Stimulated activated CD4-positive, alpha-beta T cell treated with anti-CD3 and anti-CD28 coated beads, TNF-alpha, amount 100 ng/mL, for 1 hour (primary cell): ENCODE measurements around the gene MEG3.

ENCODE experiments used
- DNase-seq, 3 donors: peaks; one replicate each; pipeline ENCODE4 v3.0.0-alpha.2; 2020; ENCODE audit warnings: low read depth in 3 of 3, low spot score in 1 of 3

The MEG3 gene

GRCh38 chr14:100893760-100894159 lies 67.8 kb downstream of the MEG3 start:
- no peak for DNase-seq

DNA sequence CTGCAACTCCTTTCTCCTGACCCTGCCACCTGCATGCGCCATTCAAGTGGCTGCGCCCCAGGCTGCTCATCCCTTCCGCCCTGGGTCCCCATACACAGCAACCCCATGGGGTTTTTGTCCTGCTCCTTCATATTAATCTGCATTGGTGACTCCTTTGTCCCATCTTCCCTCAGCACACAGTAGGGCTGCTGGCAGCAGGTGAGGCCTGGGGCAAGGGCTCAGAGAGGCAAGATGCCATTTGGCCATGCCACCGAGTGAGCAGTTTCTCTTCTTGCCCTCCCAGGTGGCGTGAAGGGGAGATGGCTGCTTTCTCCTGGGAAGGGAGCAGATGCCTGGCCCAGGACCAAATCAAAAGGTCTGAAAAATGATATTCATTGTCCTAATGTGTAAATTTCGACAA lies 68.5 kb downstream of the MEG3 start:
- no peak for DNase-seq

- no peak for DNase-seq
These were observed 69.5 kb downstream of the MEG3 start for GRCh38 chr14:100895411-100895810.

DNA sequence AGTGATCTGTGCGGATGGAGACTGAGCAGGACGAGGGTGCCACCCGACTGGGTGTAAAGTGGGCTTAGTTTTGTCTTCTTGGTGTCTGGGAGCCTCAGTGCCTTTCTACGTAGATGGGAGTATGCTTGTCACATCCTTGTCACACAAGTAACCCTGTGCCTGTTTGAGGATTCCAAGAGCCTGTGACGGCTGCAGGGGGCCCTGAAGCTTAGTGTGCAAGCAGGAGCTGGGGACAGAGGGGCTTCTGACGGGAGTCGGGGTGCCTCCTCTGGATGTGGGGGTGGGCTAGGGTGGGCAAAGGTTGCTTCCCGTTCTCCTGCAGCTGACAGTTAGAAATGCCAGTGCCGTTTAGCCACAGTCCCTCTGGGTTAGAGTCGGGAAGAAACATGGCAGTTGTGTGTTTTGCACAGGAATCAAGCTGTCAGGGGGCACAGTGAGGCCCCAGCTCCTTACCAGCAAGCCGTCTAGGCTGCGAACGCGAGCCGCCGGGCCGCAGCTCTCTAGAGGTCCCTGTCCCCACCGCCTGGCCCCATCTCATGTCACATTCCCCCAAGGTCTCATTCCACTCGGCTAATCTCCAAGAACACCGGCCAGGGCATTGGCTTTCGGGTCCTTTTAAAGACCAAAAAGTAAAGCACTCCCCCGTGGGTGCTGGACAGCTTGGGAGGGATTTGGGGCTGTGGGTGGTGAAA lies 70.6 kb downstream of the MEG3 start:
- DNase-seq, result no peak

DNA sequence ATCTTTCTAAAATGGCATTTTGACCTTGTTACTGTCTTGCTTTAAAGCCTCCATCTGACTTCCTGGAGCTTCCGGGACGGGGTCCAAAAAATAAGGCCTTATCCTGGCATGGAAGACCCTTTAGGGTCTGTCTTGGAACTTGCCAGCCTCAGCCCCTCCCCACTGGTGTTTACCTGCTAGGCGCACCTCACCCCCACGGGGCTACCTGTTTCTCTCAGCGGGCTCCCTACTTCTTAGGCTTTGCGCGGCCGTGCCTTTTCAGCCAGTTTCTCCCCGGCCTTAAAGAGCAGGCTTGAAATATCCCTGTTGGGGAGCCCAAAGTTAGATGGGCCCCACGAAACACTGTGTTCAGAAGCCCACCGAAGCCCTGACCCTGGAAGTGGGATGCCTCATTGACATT lies 72.5 kb downstream of the MEG3 start:
- no peak for DNase-seq

GRCh38 chr14:100898935-100899883 lies 73.3 kb downstream of the MEG3 start:
- DNase-seq, result no peak

GRCh38 chr14:100899884-100900771 lies 74.2 kb downstream of the MEG3 start:
- no peak for DNase-seq

DNA sequence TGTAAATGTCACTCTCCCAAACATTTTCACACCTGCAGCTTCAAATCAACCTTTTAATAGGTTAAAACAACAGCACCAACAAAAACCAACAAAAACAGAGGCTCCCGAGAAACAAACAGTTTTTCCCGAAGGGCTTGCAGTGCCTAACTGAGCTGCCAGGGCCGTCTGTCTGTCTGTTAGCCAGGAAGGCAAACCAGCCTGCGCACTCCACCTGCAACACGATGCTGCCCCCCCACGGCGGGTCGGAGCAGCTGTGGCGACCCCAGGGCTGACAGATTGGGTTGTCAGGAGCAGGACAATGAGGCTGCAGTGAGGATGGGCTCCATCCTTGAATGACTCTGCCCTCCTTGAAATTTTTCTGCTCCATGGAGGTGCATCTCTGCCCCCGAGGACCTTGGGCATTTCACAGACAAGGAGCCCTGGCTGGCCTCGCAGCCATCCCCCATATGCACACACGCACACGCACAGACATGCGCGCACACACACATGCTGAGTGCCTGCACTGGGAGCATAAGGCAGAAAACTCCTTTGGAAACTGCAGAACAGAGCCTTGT lies 75.0 kb downstream of the MEG3 start:
- DNase-seq, result no peak

- no peak for DNase-seq
These were observed 75.7 kb downstream of the MEG3 start for GRCh38 chr14:100901391-100902183.

DNA sequence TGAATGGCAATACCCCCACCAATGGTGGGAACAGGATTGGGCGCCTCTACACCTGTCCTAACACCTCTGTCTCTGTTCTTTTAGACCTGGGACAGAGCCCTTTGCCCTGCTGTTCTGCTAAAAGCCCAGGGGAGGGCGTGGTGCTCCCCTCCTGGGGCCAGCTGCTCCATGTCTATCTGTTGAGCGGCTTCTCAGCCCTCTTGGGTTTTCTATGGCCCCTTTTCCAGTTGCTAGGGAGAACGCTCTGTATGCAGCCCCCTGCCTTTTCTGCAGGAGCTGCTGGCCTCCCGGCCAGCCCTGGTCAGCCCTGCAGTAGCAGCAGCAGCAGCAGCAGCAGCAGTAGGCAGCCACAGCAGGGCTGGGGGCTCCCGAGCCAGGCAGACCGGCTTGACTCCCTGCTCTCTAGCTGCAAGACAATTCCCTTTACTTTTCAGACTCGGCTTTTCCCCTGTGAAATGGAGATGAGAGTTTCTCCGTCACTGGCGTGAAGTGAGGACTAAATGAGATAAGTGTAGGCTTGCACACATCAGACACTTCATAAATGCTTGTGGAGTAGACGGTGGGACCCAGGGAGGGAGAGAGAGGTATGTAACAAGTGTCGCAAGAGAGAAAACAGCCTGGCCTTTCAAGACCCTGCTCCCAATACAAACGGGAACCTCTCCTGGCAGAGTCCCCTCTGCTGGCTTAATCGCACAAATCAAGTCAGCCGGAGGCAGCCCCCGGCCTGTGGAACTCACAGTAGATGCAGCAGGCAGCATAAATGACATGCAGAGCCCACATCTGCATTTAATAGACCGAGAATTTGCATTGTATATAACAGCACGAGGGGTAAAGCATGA lies 76.6 kb downstream of the MEG3 start:
- DNase-seq, result no peak

GRCh38 chr14:100903134-100903468 lies 77.2 kb downstream of the MEG3 start:
- no peak for DNase-seq

DNA sequence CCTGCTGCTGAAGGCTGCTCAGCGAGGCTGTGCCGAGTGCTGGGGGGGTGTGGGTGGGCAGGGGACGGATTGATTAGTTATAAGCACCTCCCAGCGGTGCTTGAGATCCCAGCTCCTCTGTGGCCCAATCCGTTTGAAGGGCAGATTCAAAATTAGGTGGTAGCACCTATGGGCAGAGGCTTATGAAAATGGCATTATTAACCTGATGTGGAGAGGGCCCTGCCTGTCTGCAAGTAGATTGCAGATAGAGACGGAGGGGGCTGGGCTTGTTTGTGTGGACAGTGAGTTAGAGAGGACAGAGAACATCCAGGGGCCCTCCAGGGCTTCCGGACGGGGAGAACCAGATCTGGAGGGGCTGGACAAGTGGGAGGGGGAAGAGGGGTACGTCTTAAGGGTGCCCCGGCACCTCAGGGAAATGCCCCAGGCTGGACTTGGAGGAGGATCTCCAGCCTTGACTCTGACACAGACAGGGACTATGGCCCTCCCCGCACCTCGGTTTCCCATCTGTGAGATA lies 77.8 kb downstream of the MEG3 start, which contains the start of gene RTL1:
Gene RTL1 (minus strand): TSS at position 51 of the 514 bp plus-strand sequence. CDS start 18,934 bp downstream, outside the sequence.
- no peak for DNase-seq

DNA sequence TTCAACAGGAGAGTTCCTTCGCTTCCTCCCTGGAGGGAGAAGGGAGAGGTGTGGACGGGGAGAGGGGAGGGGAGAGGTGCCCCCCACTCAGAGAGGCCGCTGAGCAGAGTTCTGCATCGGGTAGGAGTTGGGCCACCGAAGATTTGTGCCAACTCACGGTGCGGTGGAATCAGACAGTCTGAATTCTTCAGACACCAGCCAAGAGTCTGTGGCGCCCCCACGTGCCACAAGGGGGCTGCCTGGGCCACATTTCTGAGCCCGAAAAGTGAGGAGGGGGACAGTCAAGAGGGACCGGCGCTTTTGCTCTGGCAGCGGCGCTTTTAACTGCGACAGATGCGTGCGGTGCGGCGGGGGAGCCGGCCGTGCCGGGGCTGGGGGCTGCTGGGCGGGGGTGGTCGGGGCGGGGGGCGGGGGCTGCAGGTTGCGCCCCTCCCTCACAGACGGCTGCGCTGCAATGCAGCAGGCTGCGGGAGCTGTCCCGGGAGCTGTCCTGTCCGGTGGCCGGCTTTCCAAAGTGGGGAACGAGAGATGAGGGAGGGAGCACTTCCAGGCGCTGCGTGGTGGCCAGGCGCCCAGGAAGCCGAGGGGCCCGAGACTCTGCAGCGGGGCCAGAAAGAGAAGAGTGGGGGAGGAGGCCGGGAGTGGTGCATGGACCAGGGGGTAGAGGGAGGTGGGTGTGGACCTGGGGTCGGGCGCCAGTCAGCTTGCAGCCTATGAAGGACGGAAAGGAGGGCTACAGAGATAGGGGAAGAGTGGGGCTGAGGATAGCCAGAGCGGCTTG lies 78.6 kb downstream of the MEG3 start:
- DNase-seq, result no peak

DNA sequence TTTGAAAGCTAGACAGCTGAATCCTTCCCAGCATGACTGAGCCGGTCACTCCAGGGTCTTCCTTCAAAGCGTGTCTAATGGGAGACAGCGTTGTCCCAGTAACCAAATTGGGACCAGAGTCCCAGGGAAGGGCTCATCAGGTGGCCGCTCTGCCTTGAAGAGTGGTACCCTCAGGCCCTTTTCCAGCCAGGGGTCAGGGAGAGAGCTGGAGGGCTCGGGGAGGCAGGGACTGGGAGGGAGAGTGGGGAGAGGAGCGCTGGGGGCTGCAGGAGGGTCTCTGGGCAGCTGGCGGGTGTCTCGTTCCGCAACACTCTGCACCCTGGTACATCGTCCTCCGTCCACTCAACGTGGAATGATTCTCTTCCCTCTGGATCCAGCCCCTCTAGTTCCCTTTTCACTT lies 79.2 kb downstream of the MEG3 start:
- no peak for DNase-seq

- no peak for DNase-seq
These were observed 80.5 kb downstream of the MEG3 start for GRCh38 chr14:100906420-100906819.

- DNase-seq, result no peak
These were observed 81.3 kb downstream of the MEG3 start for GRCh38 chr14:100907240-100907639.

GRCh38 chr14:100909439-100909838 lies 83.5 kb downstream of the MEG3 start:
- no peak for DNase-seq
